GM15510 (cell line): Measurements from ENCODE around the gene ZSWIM2.

Experiments used
- POLR2A ChIP-seq: IDR thresholded peaks from 3 replicates; pipeline ENCODE4 v1.6.1; 2011; ENCODE audit warnings: borderline replicate concordance; ENCODE audit not compliant: insufficient read length; ENCODE audit errors: extremely low read depth

ZSWIM2 gene, protein sequence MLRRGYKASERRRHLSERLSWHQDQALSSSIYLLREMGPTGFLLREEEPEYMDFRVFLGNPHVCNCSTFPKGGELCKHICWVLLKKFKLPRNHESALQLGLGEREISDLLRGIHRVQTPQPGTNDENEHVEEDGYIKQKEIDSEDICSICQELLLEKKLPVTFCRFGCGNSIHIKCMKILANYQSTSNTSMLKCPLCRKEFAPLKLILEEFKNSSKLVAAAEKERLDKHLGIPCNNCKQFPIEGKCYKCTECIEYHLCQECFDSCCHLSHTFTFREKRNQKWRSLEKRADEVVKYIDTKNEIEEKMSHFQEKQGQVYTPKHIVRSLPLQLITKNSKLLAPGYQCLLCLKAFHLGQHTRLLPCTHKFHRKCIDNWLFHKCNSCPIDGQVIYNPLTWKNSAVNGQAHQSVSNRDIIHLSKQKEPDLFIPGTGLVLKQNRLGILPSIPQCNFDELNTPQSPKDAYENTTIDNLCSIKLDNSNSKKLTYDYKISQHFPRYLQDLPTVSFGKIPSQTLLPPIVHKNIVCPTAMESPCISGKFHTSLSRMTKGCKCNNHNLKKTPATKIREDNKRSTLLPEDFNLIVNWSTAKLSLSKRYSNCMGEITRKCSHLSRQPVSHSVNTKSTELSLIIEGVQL

DNA sequence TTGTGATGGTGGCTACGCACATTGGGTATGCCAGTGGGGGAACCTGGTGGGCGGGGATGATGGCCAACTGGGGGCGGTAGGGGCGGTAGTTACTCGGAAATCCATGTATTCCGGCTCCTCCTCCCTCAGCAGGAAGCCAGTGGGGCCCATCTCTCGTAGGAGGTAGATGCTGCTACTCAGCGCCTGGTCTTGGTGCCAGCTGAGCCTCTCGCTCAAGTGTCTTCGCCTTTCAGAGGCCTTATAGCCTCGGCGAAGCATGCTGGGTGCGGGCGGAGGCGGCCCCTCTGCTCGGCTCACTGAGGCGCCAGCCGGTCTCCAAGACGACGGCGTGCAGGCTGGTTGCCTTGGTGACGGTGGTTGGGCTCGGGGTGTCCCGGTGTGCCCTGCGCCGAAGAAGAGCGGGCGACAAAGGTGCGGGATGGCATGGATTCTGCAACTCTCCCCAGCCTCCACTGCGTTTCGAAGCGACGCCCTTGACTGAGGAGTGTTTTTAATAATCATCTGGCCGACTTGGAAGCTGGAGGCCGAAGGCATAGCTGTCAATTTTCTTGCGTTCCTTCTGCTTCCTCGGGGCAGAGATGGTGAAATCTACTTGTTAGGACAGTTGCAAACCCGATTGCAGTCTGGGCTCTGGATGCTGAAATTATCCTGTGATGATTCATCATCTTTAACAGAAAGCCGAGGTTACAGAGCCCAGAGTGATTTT, at the start of gene ZSWIM2:
Gene ZSWIM2, minus strand, starts transcription at position 298 of the 706 bp plus-strand sequence. Its CDS starts 40 bp downstream, at position 258.
- no peak for TF ChIP-seq POLR2A

DNA sequence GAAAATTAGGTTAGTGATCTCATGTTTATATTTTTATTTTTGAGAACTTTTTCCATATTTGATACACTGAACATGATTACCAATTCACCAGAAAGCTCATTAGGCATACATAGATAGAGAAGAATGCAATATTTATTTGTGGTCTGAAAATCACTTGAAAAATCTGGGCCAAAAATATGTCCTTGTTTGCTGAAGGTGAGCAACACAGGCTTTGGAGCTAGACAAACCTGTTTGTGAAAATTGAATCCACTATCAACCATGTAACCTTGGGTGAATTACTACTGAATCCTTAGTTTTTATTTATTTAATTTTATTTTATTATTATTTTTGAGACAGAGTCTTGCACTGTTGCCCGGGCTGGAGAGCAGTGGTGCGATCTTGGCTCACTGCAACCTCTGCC, 46.5 kb upstream of the ZSWIM2 start:
- no peak for TF ChIP-seq POLR2A

DNA sequence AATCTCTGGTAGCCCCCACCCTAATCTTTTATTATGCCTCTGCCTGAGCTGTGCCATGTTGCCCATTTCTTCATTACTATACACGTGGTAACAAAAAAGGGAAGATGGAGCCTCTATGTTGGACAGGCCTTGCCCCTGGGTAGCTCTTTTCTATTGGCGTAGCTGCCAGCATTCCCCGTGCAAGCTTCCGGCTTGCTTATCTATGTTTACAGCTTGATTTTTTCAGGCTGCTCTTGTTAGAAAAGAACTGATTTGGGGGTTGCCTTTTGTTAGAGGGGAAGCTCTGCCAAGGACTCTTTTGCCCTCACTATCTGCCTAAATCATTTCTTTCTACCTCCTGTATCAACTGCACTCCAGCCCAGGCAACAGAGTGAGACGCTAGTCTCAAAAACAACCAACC, 45.5 kb upstream of the ZSWIM2 start:
- no peak for TF ChIP-seq POLR2A

DNA sequence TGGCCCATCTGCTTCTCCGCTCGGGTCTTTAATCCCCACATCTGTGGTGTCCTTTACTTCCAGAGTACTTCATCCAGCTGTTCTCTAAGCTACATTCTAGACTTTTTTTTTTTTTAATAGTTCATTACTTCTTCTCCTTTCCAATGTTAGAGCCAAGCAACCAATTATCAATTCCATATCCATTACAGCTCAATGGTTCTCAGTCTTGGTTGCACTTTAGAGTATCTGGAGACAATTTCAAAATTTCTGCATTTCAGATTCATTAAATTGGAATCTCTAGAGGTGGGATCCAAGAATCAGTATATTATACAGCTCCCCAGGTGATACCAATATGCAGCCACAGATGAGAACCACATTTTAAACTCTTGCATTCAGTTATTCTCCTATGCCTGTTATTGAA, 43.9 kb upstream of the ZSWIM2 start:
- no peak for TF ChIP-seq POLR2A

DNA sequence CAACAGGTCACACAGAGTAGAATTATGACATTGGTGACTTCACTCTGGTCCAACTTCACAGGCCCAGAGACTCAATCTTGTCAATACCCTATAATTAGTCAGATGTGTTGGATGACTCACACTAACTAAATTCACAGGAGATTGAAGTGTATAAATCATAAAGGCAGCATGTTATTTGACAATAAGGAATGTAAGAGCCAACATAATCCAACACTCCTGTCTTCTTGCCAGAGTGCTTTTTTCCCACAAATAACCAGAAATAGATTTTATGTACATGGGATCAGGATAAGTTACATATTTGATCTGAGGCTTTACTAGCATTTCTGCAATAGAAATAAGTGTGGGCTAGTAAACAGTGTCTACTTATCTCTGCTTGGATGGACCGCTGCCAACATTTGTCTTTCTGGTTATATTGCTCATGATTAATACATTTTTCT, 42.2 kb upstream of the ZSWIM2 start:
- no peak for TF ChIP-seq POLR2A

DNA sequence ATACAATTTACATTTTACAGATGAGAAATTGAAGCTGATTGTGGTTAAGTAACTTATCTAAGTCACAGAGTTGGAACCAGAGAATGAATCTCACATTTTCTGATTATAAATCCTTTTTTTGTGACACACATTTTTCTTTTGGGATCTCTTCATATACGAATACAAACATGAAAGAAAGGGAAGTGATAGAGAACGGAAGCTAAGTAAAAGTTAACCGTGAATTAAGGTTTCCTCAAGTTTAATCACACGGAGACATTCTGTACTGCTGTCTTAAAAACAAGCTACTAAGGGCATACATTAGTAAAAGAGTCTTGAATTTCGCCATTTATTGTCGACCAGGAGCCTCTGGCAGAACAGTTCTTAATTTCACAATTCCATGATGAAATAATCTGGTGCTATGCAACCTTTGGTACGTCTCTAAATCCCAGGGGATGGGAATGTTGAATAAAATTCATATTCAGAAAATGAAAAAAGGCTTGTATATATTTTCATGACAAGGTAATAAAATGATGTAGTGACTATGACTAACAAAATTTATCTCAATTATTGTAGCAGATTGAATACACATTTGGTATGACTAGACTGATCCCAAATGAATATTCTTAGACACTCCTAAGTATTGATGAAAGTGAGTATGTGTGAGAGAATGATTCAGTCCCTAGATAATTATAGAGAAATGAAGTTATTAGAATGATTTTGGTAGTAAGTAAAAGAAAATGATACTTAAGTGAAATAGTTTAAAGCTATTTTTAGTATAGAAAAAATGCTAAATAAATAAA, 40.3 kb upstream of the ZSWIM2 start:
- TF ChIP-seq POLR2A: no peak

DNA sequence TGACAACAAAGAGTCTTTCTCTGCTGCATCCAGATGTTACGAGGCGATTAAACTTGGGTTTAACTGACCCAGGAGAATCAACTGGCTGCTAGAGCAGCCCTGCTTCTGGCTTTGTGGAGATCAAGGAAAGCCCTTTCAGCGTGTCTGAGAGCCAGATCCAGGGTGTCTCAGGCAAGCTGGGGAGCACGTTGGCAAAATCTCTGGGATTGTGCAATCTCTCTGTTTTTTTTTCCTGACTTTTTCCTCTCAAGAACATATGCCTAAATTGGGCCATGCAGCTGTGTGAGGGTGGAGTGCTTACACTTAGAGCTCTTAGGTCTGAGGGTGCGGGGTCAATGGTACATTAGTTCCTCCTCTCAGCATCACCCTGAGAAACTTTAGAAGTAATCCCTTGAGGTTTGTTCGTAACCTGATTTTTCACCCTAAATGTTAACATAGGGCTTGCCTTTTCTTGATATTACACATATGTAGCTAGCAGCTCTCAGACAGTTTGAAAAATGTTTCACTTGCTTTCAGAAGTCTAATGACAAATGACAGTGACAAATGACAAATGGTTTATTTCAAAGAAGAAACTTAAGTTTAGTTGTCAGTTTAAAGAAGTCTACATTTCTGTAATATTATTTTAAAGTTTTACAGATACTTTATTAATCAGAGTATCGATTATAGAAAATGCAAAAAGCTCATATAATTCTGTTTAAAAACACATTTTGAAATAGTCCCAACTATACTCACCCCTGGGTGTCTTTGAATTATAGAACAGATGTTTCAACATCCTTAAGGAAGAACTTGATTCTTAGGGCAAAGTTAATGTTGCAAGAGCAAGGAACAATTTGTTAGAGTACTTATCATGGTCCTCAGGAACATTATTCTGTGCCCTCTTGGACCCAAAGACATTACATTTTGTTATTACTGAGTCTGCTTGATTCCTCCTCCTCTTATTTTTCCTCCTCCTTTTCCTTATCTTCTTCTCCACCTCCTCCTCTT, 38.4 kb upstream of the ZSWIM2 start:
- no peak for TF ChIP-seq POLR2A

DNA sequence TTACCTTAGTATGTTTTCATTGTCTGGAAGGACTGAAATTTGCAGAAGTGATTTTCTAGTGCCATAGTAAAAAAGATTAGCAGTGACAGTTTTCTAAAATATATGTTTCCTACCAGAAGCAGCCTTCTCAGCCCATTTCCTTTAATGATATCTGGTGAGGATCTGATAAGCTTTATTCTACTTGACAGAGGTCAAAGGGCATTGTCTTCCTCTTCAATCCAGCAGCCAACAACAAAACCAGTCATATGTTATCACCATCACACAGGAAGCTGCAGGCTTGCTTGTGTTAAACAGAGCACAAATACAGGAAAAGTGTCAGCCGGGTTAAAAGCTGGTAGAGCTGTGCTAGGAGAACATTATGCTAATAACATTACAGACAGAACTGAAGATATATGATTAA, 35.6 kb upstream of the ZSWIM2 start:
- TF ChIP-seq POLR2A: no peak

DNA sequence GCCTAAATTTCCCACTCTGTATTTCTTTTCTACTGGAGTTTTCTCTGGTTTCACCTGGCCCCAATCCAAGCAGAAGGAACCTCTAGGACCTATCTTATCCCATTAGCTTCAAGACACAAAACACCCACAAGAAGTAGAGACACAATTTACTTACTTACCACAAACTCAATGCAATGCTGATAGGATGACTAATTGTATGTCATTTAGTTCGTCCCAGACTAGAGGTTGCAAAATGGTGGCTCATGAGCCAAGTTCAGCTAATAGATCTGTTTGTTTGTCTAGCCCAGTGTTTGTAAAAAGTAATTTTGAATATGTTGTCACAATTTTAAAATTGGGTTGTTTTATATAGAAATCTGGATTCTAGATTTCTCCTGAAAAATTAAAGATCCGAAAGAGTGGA, 34.7 kb upstream of the ZSWIM2 start:
- TF ChIP-seq POLR2A: no peak

DNA sequence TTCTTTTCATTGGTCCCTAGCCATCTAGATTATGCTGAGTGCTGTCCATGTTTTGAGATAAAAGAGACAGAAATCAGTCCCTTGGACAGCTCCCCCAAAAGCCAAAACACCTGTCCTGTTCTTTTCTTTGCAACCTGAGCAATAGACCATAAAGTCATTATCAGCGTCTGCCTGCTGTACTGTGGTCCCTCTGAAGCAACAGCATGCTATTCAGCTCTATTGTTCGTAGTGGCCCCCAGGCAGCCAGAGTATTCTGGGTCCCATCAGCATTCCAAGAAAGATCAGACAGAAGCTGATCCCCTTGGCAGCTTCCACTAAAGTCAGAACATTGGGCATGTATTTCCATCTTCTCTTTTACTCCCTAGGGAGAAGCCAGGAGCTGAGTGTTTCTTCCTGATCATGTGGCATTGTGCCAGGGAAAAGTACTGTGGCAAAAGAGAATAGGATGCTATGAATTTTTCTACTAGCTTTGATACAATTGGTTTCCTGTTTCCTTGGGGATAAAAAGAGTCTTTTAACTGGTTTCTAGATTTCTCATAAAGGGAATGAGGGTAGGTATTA, 33.6 kb upstream of the ZSWIM2 start:
- no peak for TF ChIP-seq POLR2A

DNA sequence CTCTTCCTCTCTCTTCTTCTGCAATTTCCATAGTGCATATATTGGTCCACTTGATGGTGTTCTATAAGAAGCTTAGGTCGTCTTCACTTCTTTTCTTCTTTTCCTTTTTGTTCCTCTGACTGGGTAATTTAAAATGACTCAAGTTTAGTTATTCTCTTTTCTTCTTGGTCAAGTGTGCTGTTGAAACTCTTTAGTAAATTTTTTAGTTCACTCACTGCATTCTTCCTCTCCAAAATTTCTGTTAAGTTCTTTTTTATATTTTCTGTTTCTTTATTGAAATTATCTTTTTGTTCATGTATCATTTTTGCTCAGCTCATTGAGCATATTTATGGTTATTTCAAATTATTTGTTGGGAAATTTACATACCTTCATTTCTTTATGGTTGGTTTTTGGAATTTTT, 32.7 kb upstream of the ZSWIM2 start:
- no peak for TF ChIP-seq POLR2A

DNA sequence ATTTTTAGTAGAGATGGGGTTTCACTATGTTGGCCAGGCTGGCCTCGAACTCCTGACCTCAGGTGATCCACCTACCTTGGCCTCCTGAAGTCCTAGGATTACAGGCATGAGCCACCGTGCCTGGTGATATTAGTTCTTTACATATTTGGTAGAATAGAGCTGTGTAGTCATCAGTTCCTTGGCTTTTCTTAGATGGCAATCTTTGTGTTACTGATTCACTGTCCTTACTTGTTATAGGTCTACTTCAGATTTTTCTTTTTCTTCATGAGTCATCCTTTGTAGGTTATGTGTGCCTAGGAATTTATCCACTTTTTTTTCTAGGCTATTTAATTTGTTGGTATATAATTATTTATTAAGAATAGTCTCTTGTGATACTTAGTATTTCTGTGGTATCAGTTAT, 30.3 kb upstream of the ZSWIM2 start:
- no peak for TF ChIP-seq POLR2A

DNA sequence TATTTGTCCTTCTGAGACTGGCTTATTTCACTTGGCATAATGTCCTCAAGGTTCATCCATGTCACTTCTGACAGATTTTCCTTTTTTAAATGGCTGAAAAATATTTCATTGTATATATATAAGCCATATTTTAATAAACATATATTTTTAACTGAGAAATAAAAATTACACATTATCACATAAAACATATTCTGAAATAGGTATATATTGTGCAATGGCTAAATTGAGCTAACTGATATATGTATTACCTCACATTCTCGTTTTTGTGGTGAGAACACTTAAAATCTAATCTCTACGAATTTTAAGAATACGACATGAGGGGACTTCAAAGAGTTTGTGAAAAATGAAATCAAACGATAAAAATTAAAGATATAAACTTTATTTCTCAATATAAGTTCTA, 25.7 kb upstream of the ZSWIM2 start:
- TF ChIP-seq POLR2A: no peak

DNA sequence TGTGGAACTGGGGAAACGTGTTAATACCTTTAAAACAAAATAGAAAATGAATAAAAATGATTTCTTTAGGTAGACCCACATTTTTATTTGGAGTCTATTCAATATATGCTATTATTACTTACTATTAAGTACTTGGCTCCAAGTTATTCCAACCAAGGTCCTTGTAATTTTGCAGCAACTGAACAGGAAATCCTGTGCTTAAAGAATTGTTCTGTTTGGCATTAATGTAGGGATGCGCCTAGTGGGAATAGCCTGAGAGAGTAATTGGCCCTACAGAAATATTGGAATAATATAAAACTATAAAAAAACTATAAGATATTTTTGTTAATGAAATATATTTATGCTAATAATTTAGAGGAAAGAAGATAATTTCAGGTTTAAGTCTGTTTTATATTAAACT, 22.9 kb upstream of the ZSWIM2 start:
- TF ChIP-seq POLR2A: no peak

DNA sequence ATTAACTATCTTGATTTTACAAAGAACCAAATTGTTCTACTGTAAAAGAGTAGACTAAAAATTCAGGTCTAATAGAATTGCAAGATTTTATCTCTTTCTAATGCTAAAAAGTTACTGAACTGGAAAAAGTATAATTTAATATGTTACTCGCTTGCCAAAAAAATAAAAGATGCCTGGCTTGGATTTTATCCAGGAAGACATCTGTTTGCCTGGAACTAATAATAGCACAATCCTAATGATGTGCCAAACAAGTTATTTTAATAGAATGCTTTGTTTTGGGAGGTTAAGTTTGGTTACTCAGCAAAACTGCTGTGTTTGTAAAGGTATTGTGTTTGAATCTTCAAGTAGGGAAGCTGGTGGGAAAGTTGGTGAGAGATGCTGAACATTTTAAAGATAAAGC, 19.4 kb upstream of the ZSWIM2 start:
- TF ChIP-seq POLR2A: no peak
